ENCODE results near the gene CAMK2G.

Gene CAMK2G

DNA sequence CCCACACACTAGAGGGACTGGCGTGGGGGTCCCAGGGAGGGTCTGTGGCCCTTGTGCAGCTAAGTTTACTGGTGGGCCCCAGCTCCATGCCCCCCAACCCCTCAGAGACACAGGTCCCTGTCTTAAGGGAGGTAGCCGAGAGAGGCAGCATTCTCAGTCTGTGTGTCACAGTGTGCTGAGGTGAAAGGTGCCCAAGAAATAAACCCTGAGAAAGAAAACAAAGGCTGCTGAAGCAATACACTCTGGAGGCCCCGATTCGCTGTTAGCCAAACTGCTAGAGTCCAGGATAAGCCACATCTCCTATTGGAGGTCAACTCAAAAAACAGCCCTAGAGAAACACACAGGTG lies 34.3 kb downstream of the CAMK2G start:
- Histone ChIP-seq H3K9ac (ENCODE audit: low read length) (no peak overlapping the region), H3K36me3 (ENCODE audit: insufficient read depth, low read length) (peaks cover 31% of the 10 kb centered on the region; the same call in 1 of the 2 replicates)

DNA sequence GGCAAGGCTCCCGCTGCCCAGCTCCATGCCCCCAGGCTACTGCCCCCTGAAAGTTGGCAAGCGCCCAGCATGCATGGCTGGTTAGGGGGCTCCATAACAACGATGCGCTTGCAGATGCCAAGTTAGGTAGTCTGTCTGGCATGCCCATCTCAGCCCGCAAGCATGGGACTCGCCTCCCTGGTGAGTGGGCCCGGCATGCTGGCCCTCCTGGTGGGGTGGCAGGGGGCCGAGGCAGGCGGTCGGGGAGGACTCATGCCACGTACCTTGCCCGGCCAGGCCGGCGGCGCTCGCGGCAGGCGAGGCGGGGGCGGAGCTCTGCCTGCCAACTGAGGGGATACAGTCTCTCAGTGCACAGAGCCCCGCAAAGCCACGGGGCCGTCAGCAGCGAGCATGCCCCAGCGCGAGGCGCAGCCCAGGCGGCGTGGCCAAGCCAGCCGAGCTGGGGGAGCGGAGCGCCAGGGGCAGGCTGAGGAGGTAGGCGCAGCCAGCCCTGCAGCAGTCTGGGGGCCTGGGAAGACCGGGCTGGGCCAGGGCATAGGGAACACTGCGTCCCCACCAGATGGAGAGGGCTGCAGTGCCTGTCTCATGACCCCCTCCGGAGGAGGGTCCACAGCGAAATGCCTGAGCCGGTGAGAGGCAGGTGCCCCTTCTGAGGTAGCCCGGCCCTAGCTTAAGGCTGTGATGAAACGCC lies 34.9 kb downstream of the CAMK2G start:
- H3K9me2 ChIP-seq (ENCODE audit: low read depth, low read length) = no peaks in the 10 kb centered on the region
- H3K9ac ChIP-seq (ENCODE audit: low read length) = no peak overlapping the region
- H3K9me3 ChIP-seq (ENCODE audit: low read length) = no peaks in the 10 kb centered on the region
- no peak overlapping the region for H3K4me3 ChIP-seq (ENCODE audit: low read depth, low read length, poor library complexity, severe bottlenecking)
- H3K4me1 ChIP-seq (ENCODE audit: insufficient read depth, low read length, severe bottlenecking) = no peaks in the 10 kb centered on the region
- peaks cover 35% of the 10 kb centered on the region; the same call in 1 of the 2 replicates for H3K36me3 ChIP-seq (ENCODE audit: insufficient read depth, low read length)
- no peaks in the 10 kb centered on the region for H4K20me1 ChIP-seq (ENCODE audit: insufficient read depth, low read length)
- TF ChIP-seq CTCF (IDR thresholded peaks at IDR 0.05; ENCODE audit: low read length) (no peak), EZH2 (IDR thresholded peaks at IDR 0.05; ENCODE audit: borderline replicate concordance, low read length) (no peak)
- H3K4me2 ChIP-seq (ENCODE audit: low read length) = no peak overlapping the region
- no peak overlapping the region for H2AFZ ChIP-seq (ENCODE audit: low read length)
- H3K27ac ChIP-seq (ENCODE audit: low read depth, low read length, poor library complexity, severe bottlenecking) = no peak overlapping the region
- H3K27me3 ChIP-seq (ENCODE audit: insufficient read depth, low read length) = no peaks in the 10 kb centered on the region
- H3K79me2 ChIP-seq (ENCODE audit: insufficient read depth, low read length) = no peaks in the 10 kb centered on the region
- no peaks in the 10 kb centered on the region for H3F3A ChIP-seq (ENCODE audit: insufficient read depth, low read length)

More for the DNA sequence above, 34.3 kb downstream of the CAMK2G start:
- Histone ChIP-seq H3K27ac (ENCODE audit: low read depth, low read length, poor library complexity, severe bottlenecking) (no peak overlapping the region), H3K9me2 (ENCODE audit: low read depth, low read length) (no peaks in the 10 kb centered on the region), H3K9me3 (ENCODE audit: low read length) (no peaks in the 10 kb centered on the region), H3F3A (ENCODE audit: insufficient read depth, low read length) (no peaks in the 10 kb centered on the region), H4K20me1 (ENCODE audit: insufficient read depth, low read length) (no peaks in the 10 kb centered on the region), H3K4me3 (ENCODE audit: low read depth, low read length, poor library complexity, severe bottlenecking) (no peak overlapping the region), H3K27me3 (ENCODE audit: insufficient read depth, low read length) (no peaks in the 10 kb centered on the region), H2AFZ (ENCODE audit: low read length) (no peak overlapping the region), H3K79me2 (ENCODE audit: insufficient read depth, low read length) (no peaks in the 10 kb centered on the region), H3K4me1 (ENCODE audit: insufficient read depth, low read length, severe bottlenecking) (no peaks in the 10 kb centered on the region), H3K4me2 (ENCODE audit: low read length) (no peak overlapping the region)
- TF ChIP-seq CTCF (IDR thresholded peaks at IDR 0.05; ENCODE audit: low read length) = no peak
- no peak for TF ChIP-seq EZH2 (IDR thresholded peaks at IDR 0.05; ENCODE audit: borderline replicate concordance, low read length)

DNA sequence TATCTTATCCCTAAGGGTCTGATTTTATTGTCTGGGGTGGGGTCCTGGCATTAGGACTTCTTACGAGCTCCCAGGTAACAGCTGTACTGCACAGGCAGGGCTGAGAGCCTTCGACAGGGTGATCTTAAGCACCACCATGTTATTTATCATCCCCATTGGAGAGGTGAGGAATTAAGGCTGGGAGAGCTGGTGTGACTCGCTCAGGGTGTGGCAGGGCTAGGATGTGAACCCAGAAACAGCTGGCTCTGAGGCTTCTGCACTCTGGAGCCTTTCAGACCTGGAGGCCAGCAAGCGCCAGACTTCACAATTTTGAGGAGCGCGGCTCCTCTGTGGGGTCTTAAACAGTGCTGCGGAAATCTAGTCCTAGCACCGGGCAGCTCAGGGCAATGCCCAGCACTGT lies 35.5 kb downstream of the CAMK2G start:
- no peaks in the 10 kb centered on the region for H3K4me1 ChIP-seq (ENCODE audit: insufficient read depth, low read length, severe bottlenecking)
- H3K36me3 ChIP-seq (ENCODE audit: insufficient read depth, low read length) = peaks cover 35% of the 10 kb centered on the region; the same call in 1 of the 2 replicates
- H3K79me2 ChIP-seq (ENCODE audit: insufficient read depth, low read length) = no peaks in the 10 kb centered on the region
- no peaks in the 10 kb centered on the region for H3F3A ChIP-seq (ENCODE audit: insufficient read depth, low read length)
- no peak overlapping the region for H3K9ac ChIP-seq (ENCODE audit: low read length)
- H3K9me3 ChIP-seq (ENCODE audit: low read length) = no peaks in the 10 kb centered on the region
- no peaks in the 10 kb centered on the region for H3K27me3 ChIP-seq (ENCODE audit: insufficient read depth, low read length)
- H3K4me2 ChIP-seq (ENCODE audit: low read length) = no peak overlapping the region
- H3K9me2 ChIP-seq (ENCODE audit: low read depth, low read length) = no peaks in the 10 kb centered on the region
- H2AFZ ChIP-seq (ENCODE audit: low read length) = no peak overlapping the region
- no peak overlapping the region for H3K4me3 ChIP-seq (ENCODE audit: low read depth, low read length, poor library complexity, severe bottlenecking)
- no peaks in the 10 kb centered on the region for H4K20me1 ChIP-seq (ENCODE audit: insufficient read depth, low read length)
- TF ChIP-seq EZH2 (IDR thresholded peaks at IDR 0.05; ENCODE audit: borderline replicate concordance, low read length) (no peak), CTCF (IDR thresholded peaks at IDR 0.05; ENCODE audit: low read length) (no peak)
- H3K27ac ChIP-seq (ENCODE audit: low read depth, low read length, poor library complexity, severe bottlenecking) = no peak overlapping the region
